ENCODE results near the gene TIMELESS. TPM values are rescaled to one million over a fixed set of nuclear protein-coding genes. Genes with fewer than 3 reads are reported as not detected.

TIMELESS gene
- total RNA-seq, 6 experiments from 2014 or later, result 8.0 to 10.8 (median 9.1) TPM

GRCh38 chr12:56462565-56462964, 13.3 kb upstream of the TIMELESS start:
- Histone ChIP-seq H3K27ac (no peak overlapping the region), H3K4me3 (no peak overlapping the region), H3K9me3 (no peaks in the 10 kb centered on the region), H3K27me3 (no peaks in the 10 kb centered on the region), H3K4me1 (peaks cover 0 to 4% (median 1%) of the 10 kb centered on the region in 4 donors), H3K36me3 (no peaks in the 10 kb centered on the region)
- intact Hi-C loops (cut with DNase I), result no loop called here
- TF ChIP-seq CTCF (IDR thresholded peaks at IDR 0.05) (no peak), POLR2A (IDR thresholded peaks at IDR 0.05) (no peak)
- ATAC-seq (no peak), DNase-seq (no peak)

GRCh38 chr12:56461235-56462159, 12.3 kb upstream of the TIMELESS start:
- 83% methylated on average over 10 of the region's 11 CpGs for WGBS (ENCODE audit: insufficient coverage, low coverage, low lambda C conversion rate, missing lambda C conversion rate)
- Histone ChIP-seq H3K27me3 (no peaks in the 10 kb centered on the region), H3K27ac (no peak overlapping the region), H3K9me3 (no peaks in the 10 kb centered on the region), H3K36me3 (no peaks in the 10 kb centered on the region), H3K4me1 (peaks cover 0 to 4% (median 1%) of the 10 kb centered on the region in 4 donors), H3K4me3 (no peak overlapping the region)
- no peak for DNase-seq
- TF ChIP-seq CTCF (IDR thresholded peaks at IDR 0.05) (no peak), POLR2A (IDR thresholded peaks at IDR 0.05) (no peak)
- no peak for ATAC-seq
- intact Hi-C loops (cut with DNase I), result no loop called here

GRCh38 chr12:56457817-56458216, 8.6 kb upstream of the TIMELESS start:
- Histone ChIP-seq H3K9me3 (no peaks in the 10 kb centered on the region), H3K27me3 (no peaks in the 10 kb centered on the region), H3K4me1 (no peaks in the 10 kb centered on the region), H3K36me3 (no peaks in the 10 kb centered on the region), H3K4me3 (no peak overlapping the region), H3K27ac (no peak overlapping the region)
- DNase-seq, result no peak
- no peak for ATAC-seq
- TF ChIP-seq POLR2A (IDR thresholded peaks at IDR 0.05), result no peak
- TF ChIP-seq CTCF (IDR thresholded peaks at IDR 0.05), result no peak
- intact Hi-C loops (cut with DNase I), result loop anchor here (10.0 kb wide), 1 partner anchor 103 kb away; no protein-coding TSS in a partner anchor
- 67% methylated on average over 4 of the region's 4 CpGs for WGBS (ENCODE audit: insufficient coverage, low coverage, low lambda C conversion rate, missing lambda C conversion rate)

- TF ChIP-seq CTCF (IDR thresholded peaks at IDR 0.05) (no peak), POLR2A (IDR thresholded peaks at IDR 0.05) (no peak)
- no peak within 1 kb of the TSS for H3K4me3 ChIP-seq
- no peaks in the 10 kb centered on the region for H3K9me3 ChIP-seq
- no peak within 1 kb of the TSS for H3K27ac ChIP-seq
- no CpG with 5 or more reads among the region's 5 CpGs for WGBS (ENCODE audit: insufficient coverage, low coverage, low lambda C conversion rate, missing lambda C conversion rate)
- no peaks in the 10 kb centered on the region for H3K27me3 ChIP-seq
- DNase-seq (no peak), ATAC-seq (no peak)
- intact Hi-C loops (cut with DNase I), result loop anchor here (10.0 kb wide), 1 partner anchor 100 kb away; no protein-coding TSS in a partner anchor
- H3K36me3 ChIP-seq, result no peaks in the 10 kb centered on the region
- no peaks in the 10 kb centered on the region for H3K4me1 ChIP-seq
Measured at GRCh38 chr12:56454557-56454956, 5.3 kb upstream of the TIMELESS start, which contains the start of gene MIP. MIP (minus strand) TSS chr12:56454657; CDS start chr12:56454613, 44 bp downstream.

Data from right lobe of liver (tissue), 6 donors.